Transverse colon (tissue), 3 donors: ENCODE measurements around the gene TRPM2.

Experiments
- CTCF ChIP-seq, 5 experiments: fragments of 200-600 bp in 3 of 5; fragments of 450-650 bp in 2 of 5; sonication (generic) in 3 of 5; IDR thresholded peaks; 1 replicate in 2 of 5; 2 replicates in 3 of 5; pipeline ENCODE4 v1.5.1; 2016 to 2017; ENCODE audit warnings: antibody characterized with exemption in 5 of 5, inconsistent platforms in 3 of 5, mild to moderate bottlenecking in 2 of 5, moderate library complexity in 1 of 5
- EP300 ChIP-seq: sonication (generic); formaldehyde crosslinking; IDR thresholded peaks from one replicate; pipeline ENCODE4 v1.6.1; 2017; ENCODE audit warnings: antibody characterized with exemption, low read depth
- POLR2A ChIP-seq: fragments of 450-650 bp; IDR thresholded peaks from one replicate; pipeline ENCODE4 v1.6.1; 2016; ENCODE audit warnings: antibody characterized with exemption, mild to moderate bottlenecking, moderate library complexity

- no peak for TF ChIP-seq EP300
- TF ChIP-seq POLR2A, result no peak
- no peak for TF ChIP-seq CTCF (IDR thresholded peaks at IDR 0.05)
These were observed 12.7 kb downstream of the TRPM2 start for GRCh38 chr21:44365967-44366585.
